ENCODE data around the gene MEIOC. TPM values are rescaled to one million over a fixed set of nuclear protein-coding genes. Genes with fewer than 3 reads are reported as not detected.
"Not testable (repeated sequence)": the region's sequence is repeated elsewhere in the genome, so short reads cannot be mapped to it uniquely, and the experiment has no call there.

MEIOC gene
- total RNA-seq, 2 experiments from 2014 or later, result 0.16 to 0.25 TPM

- H3K36me3 Mint-ChIP-seq (ENCODE audit: low read depth), result no peaks in the 10 kb centered on the region
- H3K27ac Mint-ChIP-seq, result no peak overlapping the region
- peaks cover 12% of the 10 kb centered on the region for H3K27me3 Mint-ChIP-seq
- H3K9me3 Mint-ChIP-seq, result no peaks in the 10 kb centered on the region
- ChIA-PET POLR2A (interaction anchor here (0.6 to 1.0 kb wide), 2 partner anchors 9 to 569 kb away, joined by 3 read pairs; no protein-coding TSS in a partner anchor), CTCF (no interaction called here)
- no peak for TF ChIP-seq CTCF (IDR thresholded peaks at IDR 0.05)
- ATAC-seq, result no peak
- no peak for DNase-seq
- no peaks in the 10 kb centered on the region for H3K4me1 Mint-ChIP-seq (ENCODE audit: low read depth)
- intact Hi-C loops (cut with micrococcal nuclease), result no loop called here
- no peak overlapping the region for H3K4me3 Mint-ChIP-seq
Measured at GRCh38 chr17:44610331-44610730, 45.9 kb upstream of the MEIOC start.

GRCh38 chr17:44610871-44611270, 45.4 kb upstream of the MEIOC start:
- Mint-ChIP-seq H3K4me1 (ENCODE audit: low read depth) (no peaks in the 10 kb centered on the region), H3K4me3 (no peak overlapping the region), H3K27me3 (peaks cover 10% of the 10 kb centered on the region), H3K36me3 (ENCODE audit: low read depth) (no peaks in the 10 kb centered on the region), H3K27ac (no peak overlapping the region), H3K9me3 (no peaks in the 10 kb centered on the region)
- intact Hi-C loops (cut with micrococcal nuclease), result no loop called here
- ChIA-PET POLR2A (no interaction called here), CTCF (no interaction called here)
- DNase-seq (no peak), ATAC-seq (no peak)
- TF ChIP-seq CTCF (IDR thresholded peaks at IDR 0.05), result no peak

- ATAC-seq, result no peak
- intact Hi-C loops (cut with micrococcal nuclease), result no loop called here
- POLR2A ChIA-PET, result no interaction called here
Measured at GRCh38 chr17:44614862-44615261, 41.4 kb upstream of the MEIOC start.

GRCh38 chr17:44618652-44619051, 37.6 kb upstream of the MEIOC start:
- H3K4me1 Mint-ChIP-seq (ENCODE audit: low read depth); H3K9me3 Mint-ChIP-seq; H3K27ac Mint-ChIP-seq; CTCF ChIA-PET; ATAC-seq; POLR2A ChIA-PET; H3K36me3 Mint-ChIP-seq (ENCODE audit: low read depth); H3K4me3 Mint-ChIP-seq; DNase-seq; intact Hi-C loops (cut with micrococcal nuclease): not testable (repeated sequence)
- peaks cover 11% of the 10 kb centered on the region for H3K27me3 Mint-ChIP-seq

More at GRCh38 chr17:44614862-44615261, 41.4 kb upstream of the MEIOC start:
- no peak overlapping the region for H3K27ac Mint-ChIP-seq
- H3K4me3 Mint-ChIP-seq, result no peak overlapping the region
- peaks cover 12% of the 10 kb centered on the region for H3K27me3 Mint-ChIP-seq
- DNase-seq, result no peak
- H3K36me3 Mint-ChIP-seq (ENCODE audit: low read depth), result no peaks in the 10 kb centered on the region
- H3K4me1 Mint-ChIP-seq (ENCODE audit: low read depth), result no peaks in the 10 kb centered on the region
- TF ChIP-seq CTCF (IDR thresholded peaks at IDR 0.05), result no peak
- no peaks in the 10 kb centered on the region for H3K9me3 Mint-ChIP-seq
- CTCF ChIA-PET, result no interaction called here

- DNase-seq (no peak), ATAC-seq (no peak)
- TF ChIP-seq CTCF (IDR thresholded peaks at IDR 0.05), result no peak
- Mint-ChIP-seq H3K4me1 (ENCODE audit: low read depth) (no peaks in the 10 kb centered on the region), H3K9me3 (no peaks in the 10 kb centered on the region), H3K27me3 (peaks cover 9% of the 10 kb centered on the region), H3K27ac (no peak overlapping the region), H3K36me3 (ENCODE audit: low read depth) (no peaks in the 10 kb centered on the region), H3K4me3 (no peak overlapping the region)
- ChIA-PET CTCF (interaction anchor here (0.7 to 1.4 kb wide), 2 partner anchors 12 to 89 kb away, joined by 3 read pairs; no protein-coding TSS in a partner anchor), POLR2A (no interaction called here)
- intact Hi-C loops (cut with micrococcal nuclease), result no loop called here
Measured at GRCh38 chr17:44623070-44623725, 33.1 kb upstream of the MEIOC start.

Data from activated CD8-positive, alpha-beta T cell treated with anti-CD3 and anti-CD28 coated beads for 36 hours (primary cell).